Central memory CD8-positive, alpha-beta T cell (primary cell): ENCODE data around the gene PLPPR3.
"Not testable (repeated sequence)": the region's sequence is repeated elsewhere in the genome, so short reads cannot be mapped to it uniquely, and the experiment has no call there.

Experiments
- ATAC-seq: fragments of 150-1000 bp; cut with Tn5 transposase; replicated peaks from 2 replicates; pipeline ENCODE4 v1.10.0; 2022; ENCODE audit warnings: mild to moderate bottlenecking, moderate FRiP score, moderate number of reproducible peaks; ENCODE audit not compliant: poor library complexity, severe bottlenecking; ENCODE audit errors: extremely low read depth
- DNase-seq, 2 donors: peaks; one replicate each; pipeline ENCODE4 v3.0.0; 2021; ENCODE audit warnings: low spot score in 2 of 2
- H3K27ac Mint-ChIP-seq: one replicate; pipeline ENCODE4 v1.8.0; 2022; ENCODE audit warnings: low read depth, mild to moderate bottlenecking, moderate library complexity, mixed read lengths
- H3K27me3 Mint-ChIP-seq: one replicate; pipeline ENCODE4 v1.8.0; 2022; ENCODE audit warnings: mixed read lengths
- H3K36me3 Mint-ChIP-seq: one replicate; pipeline ENCODE4 v1.8.0; 2022; ENCODE audit warnings: mild to moderate bottlenecking, moderate library complexity, mixed read lengths; ENCODE audit not compliant: insufficient read depth
- H3K4me1 Mint-ChIP-seq: one replicate; pipeline ENCODE4 v1.8.0; 2022; ENCODE audit warnings: mixed read lengths
- H3K4me3 Mint-ChIP-seq: one replicate; pipeline ENCODE4 v1.8.0; 2022; ENCODE audit warnings: mild to moderate bottlenecking, moderate library complexity, mixed read lengths
- H3K9me3 Mint-ChIP-seq: one replicate; pipeline ENCODE4 v1.8.0; 2022; ENCODE audit warnings: mixed read lengths

Gene PLPPR3

GRCh38 chr19:861756-862580, 40.2 kb upstream of the PLPPR3 start:
- peak; percentile 35 for ATAC-seq
- Mint-ChIP-seq H3K36me3 (peaks cover 10% of the 10 kb centered on the region), H3K9me3 (no peaks in the 10 kb centered on the region), H3K4me1 (peaks cover 10% of the 10 kb centered on the region), H3K27me3 (peaks cover 13% of the 10 kb centered on the region), H3K4me3 (peak overlapping the region; percentile 74), H3K27ac (peak overlapping the region; percentile 84)
- DNase-seq = peak in 1 of 2 donors; percentile 49

- DNase-seq (no peak), ATAC-seq (no peak)
- Mint-ChIP-seq H3K4me1 (peaks cover 10% of the 10 kb centered on the region), H3K9me3 (no peaks in the 10 kb centered on the region), H3K36me3 (peaks cover 9% of the 10 kb centered on the region), H3K27me3 (peaks cover 13% of the 10 kb centered on the region), H3K27ac (no peak overlapping the region), H3K4me3 (peak overlapping the region; percentile 20)
Observed at GRCh38 chr19:861141-861755, 39.5 kb upstream of the PLPPR3 start.

DNA sequence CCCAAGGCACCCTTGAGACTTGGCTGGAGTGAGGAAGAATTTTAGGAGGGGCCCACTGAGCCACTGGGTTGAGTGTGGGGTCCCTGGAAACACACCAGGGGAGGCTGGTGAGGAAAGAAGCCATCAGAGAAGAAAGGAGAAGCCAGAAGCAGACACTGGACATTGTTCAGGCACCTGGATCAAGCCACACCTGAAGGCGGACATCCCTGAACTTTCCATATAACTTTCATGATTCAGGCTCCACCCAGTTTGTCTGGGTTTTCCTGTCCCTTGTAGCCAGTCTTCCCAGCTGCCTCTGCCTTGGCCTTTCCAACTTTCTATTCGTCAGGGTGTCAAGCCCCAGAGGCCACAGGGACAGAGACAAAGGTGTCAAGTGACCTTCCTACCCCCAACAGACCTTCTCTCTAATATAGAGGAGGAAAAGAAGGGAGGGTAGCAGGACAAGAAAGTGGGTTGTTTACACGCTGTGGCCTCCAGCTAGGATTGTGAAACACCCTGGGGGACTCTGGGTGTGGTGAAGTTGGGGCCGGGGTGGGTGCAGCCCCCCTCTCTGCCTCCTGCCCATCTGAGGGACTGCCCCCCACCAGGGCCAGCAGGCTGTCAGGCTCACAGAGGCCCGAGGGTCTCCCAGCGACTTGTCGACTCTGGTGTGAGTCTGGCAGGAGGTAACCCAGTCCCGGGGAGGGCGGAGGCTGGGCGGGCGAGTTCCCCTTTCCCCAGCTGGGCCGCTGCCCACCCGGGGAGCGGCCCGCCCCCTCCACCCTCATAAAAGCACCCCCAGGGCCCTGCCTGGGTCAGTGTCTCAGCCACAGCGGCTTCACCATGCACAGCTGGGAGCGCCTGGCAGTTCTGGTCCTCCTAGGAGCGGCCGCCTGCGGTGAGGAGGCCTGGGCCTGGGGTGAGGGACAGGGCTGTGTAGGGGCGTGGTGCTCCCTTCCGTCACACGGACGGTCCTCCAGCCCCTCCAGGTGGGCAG, 37.4 kb upstream of the PLPPR3 start, which contains the start of gene CFD:
CFD (plus strand) TSS at position 797 of the 976 bp plus-strand sequence; CDS start at position 823, 26 bp downstream.
- DNase-seq (no peak), ATAC-seq (no peak)
- H3K27me3 Mint-ChIP-seq = peaks cover 13% of the 10 kb centered on the region
- H3K9me3 Mint-ChIP-seq = no peaks in the 10 kb centered on the region
- peaks cover 11% of the 10 kb centered on the region for H3K36me3 Mint-ChIP-seq
- peak within 1 kb of the TSS; percentile 20 for H3K4me3 Mint-ChIP-seq
- peaks cover 10% of the 10 kb centered on the region for H3K4me1 Mint-ChIP-seq
- peak within 1 kb of the TSS; percentile 10 for H3K27ac Mint-ChIP-seq

DNA sequence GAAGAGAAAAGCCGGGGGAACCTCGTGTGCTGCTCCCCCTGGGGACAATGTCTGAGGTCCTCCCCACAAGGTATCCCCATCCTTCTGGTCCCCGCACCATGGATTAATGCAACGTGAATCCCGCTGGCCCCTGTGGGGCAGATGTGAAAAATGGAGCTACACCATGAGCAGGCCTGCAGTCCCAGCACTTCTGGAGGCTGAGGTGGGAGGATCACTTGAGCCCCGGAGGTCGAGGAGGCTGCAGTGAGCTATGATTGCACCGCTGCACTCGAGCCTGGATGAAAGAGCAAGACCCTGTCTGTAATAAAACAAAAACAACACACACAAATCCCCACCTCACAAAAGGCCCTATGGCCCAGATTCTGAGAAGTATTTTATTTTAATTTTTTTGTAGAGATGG, 36.5 kb upstream of the PLPPR3 start:
- Mint-ChIP-seq H3K4me1 (peaks cover 10% of the 10 kb centered on the region), H3K36me3 (peaks cover 8% of the 10 kb centered on the region), H3K27ac (no peak overlapping the region), H3K9me3 (no peaks in the 10 kb centered on the region), H3K27me3 (peaks cover 13% of the 10 kb centered on the region), H3K4me3 (no peak overlapping the region)
- no peak for DNase-seq
- no peak for ATAC-seq

DNA sequence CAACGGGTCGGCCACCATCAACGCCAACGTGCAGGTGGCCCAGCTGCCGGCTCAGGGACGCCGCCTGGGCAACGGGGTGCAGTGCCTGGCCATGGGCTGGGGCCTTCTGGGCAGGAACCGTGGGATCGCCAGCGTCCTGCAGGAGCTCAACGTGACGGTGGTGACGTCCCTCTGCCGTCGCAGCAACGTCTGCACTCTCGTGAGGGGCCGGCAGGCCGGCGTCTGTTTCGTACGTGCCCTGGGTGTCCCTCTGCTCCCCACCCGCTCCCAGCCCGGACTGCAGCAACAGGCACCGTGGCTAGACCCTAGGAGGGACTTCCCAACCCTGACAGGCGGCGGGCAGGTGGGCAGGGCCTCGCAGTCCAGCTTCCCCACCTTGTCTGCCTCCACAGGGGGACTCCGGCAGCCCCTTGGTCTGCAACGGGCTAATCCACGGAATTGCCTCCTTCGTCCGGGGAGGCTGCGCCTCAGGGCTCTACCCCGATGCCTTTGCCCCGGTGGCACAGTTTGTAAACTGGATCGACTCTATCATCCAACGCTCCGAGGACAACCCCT, 33.9 kb upstream of the PLPPR3 start:
- no peaks in the 10 kb centered on the region for H3K4me1 Mint-ChIP-seq
- peaks cover 13% of the 10 kb centered on the region for H3K27me3 Mint-ChIP-seq
- no peak overlapping the region for H3K27ac Mint-ChIP-seq
- no peak overlapping the region for H3K4me3 Mint-ChIP-seq
- H3K9me3 Mint-ChIP-seq = no peaks in the 10 kb centered on the region
- ATAC-seq (no peak), DNase-seq (no peak)
- H3K36me3 Mint-ChIP-seq = peaks cover 4% of the 10 kb centered on the region

DNA sequence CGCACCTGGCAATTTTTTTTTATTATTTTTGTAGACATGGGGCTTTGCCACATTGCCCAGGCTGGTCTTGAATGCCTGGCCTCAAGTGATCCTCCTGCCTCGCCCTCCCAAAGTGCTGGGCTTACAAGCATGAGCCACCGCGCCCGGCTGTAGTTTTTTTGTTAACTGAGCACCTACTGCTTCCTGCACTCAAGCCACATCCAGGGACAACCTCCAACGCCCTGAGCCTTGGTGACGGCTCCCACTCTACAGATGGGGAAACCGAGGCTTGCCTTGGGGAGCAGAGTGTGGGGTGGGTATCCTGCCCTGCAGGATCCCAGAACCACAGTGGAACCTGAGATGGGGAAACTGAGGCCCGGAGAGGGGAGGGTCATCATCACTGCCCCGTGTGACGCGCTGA, 33.4 kb upstream of the PLPPR3 start:
- H3K4me1 Mint-ChIP-seq = no peaks in the 10 kb centered on the region
- ATAC-seq (no peak), DNase-seq (no peak)
- no peaks in the 10 kb centered on the region for H3K9me3 Mint-ChIP-seq
- peaks cover 13% of the 10 kb centered on the region for H3K27me3 Mint-ChIP-seq
- peaks cover 2% of the 10 kb centered on the region for H3K36me3 Mint-ChIP-seq
- no peak overlapping the region for H3K4me3 Mint-ChIP-seq
- no peak overlapping the region for H3K27ac Mint-ChIP-seq

GRCh38 chr19:854549-854948, 32.8 kb upstream of the PLPPR3 start:
- Mint-ChIP-seq H3K27me3 (peaks cover 18% of the 10 kb centered on the region), H3K4me3 (no peak overlapping the region), H3K4me1 (no peaks in the 10 kb centered on the region), H3K9me3 (no peaks in the 10 kb centered on the region), H3K36me3 (peaks cover 2% of the 10 kb centered on the region), H3K27ac (no peak overlapping the region)
- DNase-seq = no peak
- ATAC-seq = no peak

GRCh38 chr19:853614-854220, 32.0 kb upstream of the PLPPR3 start:
- H3K36me3 Mint-ChIP-seq = not testable (repeated sequence)

DNA sequence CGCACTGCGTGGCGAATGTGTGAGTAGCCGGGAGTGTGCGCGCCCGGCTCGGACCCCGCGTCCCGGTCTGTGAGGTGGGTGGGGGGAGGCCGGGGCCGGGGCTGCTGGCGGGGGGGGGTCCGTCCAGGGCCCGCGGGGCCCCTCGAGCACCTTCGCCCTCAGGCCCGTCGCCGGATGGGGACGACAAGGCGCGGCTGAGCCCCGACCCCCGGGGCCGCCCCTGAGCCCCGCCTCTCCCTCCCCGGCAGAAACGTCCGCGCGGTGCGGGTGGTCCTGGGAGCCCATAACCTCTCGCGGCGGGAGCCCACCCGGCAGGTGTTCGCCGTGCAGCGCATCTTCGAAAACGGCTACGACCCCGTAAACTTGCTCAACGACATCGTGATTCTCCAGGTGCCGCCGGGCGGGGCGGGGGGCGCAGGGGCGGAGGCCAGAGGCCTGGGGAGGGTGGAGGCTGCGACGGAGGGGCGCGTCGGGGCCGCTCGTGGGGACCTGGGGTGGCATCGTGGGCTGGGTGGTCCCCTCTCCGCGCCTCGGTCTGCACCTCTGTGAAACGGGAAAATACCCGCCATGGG, 31.3 kb upstream of the PLPPR3 start:
- no peak for DNase-seq
- Mint-ChIP-seq H3K4me3 (no peak overlapping the region), H3K4me1 (no peaks in the 10 kb centered on the region), H3K27ac (no peak overlapping the region), H3K9me3 (no peaks in the 10 kb centered on the region), H3K36me3 (peaks cover 3% of the 10 kb centered on the region), H3K27me3 (peaks cover 22% of the 10 kb centered on the region)
- ATAC-seq = no peak

More at GRCh38 chr19:853614-854220, 32.0 kb upstream of the PLPPR3 start:
- not testable (repeated sequence) for H3K27ac Mint-ChIP-seq, H3K4me3 Mint-ChIP-seq, H3K9me3 Mint-ChIP-seq, ATAC-seq, DNase-seq, H3K4me1 Mint-ChIP-seq
- H3K27me3 Mint-ChIP-seq = peaks cover 22% of the 10 kb centered on the region

- H3K4me3 Mint-ChIP-seq = no peak within 1 kb of the TSS
- peaks cover 4% of the 10 kb centered on the region for H3K36me3 Mint-ChIP-seq
- ATAC-seq (no peak), DNase-seq (no peak)
- H3K9me3 Mint-ChIP-seq = no peaks in the 10 kb centered on the region
- no peaks in the 10 kb centered on the region for H3K4me1 Mint-ChIP-seq
- H3K27ac Mint-ChIP-seq = no peak within 1 kb of the TSS
- peaks cover 26% of the 10 kb centered on the region for H3K27me3 Mint-ChIP-seq
Observed at GRCh38 chr19:852136-853013, 30.6 kb upstream of the PLPPR3 start, which contains the start of gene ELANE. ELANE (plus strand) TSS chr19:852303; CDS start chr19:852329, 26 bp downstream.

- H3K27me3 Mint-ChIP-seq = peaks cover 41% of the 10 kb centered on the region
- H3K27ac Mint-ChIP-seq = no peak overlapping the region
- peaks cover 4% of the 10 kb centered on the region for H3K36me3 Mint-ChIP-seq
- no peaks in the 10 kb centered on the region for H3K4me1 Mint-ChIP-seq
- no peak for ATAC-seq
- H3K9me3 Mint-ChIP-seq = no peaks in the 10 kb centered on the region
- DNase-seq = no peak
- no peak overlapping the region for H3K4me3 Mint-ChIP-seq
Observed at GRCh38 chr19:850979-851335, 29.2 kb upstream of the PLPPR3 start.
